22Rv1 (cell line): ENCODE measurements around the gene CCDC85B.

Source experiments
- H3K27ac ChIP-seq: fragments of 450-650 bp; 2 replicates; pipeline ENCODE4 v1.5.1; 2017
- ZFX ChIP-seq: fragments of 450-650 bp; IDR thresholded peaks from 2 replicates; pipeline ENCODE4 v1.6.1; 2017; ENCODE audit warnings: antibody characterized with exemption, borderline replicate concordance
- TF ChIP-seq, protein P1 (sequence below): fragments of 450-650 bp; IDR thresholded peaks from 2 replicates; pipeline ENCODE4 v1.5.1; 2017; ENCODE audit warnings: mild to moderate bottlenecking

CCDC85B gene

DNA sequence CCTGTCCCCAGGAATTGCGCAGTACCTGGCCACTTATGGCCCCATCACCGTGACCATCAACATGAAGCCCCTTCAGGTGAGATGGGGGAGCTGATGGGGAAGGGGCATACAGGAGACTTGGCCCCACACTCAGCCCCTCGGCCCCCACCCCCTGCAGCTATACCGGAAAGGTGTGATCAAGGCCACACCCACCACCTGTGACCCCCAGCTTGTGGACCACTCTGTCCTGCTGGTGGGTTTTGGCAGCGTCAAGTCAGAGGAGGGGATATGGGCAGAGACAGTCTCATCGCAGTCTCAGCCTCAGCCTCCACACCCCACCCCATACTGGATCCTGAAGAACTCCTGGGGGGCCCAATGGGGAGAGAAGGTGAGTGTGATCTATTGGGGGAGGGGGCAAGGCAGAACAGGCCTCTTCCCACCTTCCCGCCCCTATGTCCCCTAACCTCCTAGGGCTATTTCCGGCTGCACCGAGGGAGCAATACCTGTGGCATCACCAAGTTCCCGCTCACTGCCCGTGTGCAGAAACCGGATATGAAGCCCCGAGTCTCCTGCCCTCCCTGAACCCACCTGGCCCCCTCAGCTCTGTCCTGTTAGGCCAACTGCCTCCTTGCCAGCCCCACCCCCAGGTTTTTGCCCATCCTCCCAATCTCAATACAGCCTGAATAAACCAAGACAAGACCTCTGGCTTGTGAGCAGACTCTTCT lies 7.3 kb upstream of the CCDC85B start:
- TF ChIP-seq, protein P1, sequence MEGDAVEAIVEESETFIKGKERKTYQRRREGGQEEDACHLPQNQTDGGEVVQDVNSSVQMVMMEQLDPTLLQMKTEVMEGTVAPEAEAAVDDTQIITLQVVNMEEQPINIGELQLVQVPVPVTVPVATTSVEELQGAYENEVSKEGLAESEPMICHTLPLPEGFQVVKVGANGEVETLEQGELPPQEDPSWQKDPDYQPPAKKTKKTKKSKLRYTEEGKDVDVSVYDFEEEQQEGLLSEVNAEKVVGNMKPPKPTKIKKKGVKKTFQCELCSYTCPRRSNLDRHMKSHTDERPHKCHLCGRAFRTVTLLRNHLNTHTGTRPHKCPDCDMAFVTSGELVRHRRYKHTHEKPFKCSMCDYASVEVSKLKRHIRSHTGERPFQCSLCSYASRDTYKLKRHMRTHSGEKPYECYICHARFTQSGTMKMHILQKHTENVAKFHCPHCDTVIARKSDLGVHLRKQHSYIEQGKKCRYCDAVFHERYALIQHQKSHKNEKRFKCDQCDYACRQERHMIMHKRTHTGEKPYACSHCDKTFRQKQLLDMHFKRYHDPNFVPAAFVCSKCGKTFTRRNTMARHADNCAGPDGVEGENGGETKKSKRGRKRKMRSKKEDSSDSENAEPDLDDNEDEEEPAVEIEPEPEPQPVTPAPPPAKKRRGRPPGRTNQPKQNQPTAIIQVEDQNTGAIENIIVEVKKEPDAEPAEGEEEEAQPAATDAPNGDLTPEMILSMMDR: no peak
- TF ChIP-seq ZFX: no peak
- no peak overlapping the region for H3K27ac ChIP-seq

DNA sequence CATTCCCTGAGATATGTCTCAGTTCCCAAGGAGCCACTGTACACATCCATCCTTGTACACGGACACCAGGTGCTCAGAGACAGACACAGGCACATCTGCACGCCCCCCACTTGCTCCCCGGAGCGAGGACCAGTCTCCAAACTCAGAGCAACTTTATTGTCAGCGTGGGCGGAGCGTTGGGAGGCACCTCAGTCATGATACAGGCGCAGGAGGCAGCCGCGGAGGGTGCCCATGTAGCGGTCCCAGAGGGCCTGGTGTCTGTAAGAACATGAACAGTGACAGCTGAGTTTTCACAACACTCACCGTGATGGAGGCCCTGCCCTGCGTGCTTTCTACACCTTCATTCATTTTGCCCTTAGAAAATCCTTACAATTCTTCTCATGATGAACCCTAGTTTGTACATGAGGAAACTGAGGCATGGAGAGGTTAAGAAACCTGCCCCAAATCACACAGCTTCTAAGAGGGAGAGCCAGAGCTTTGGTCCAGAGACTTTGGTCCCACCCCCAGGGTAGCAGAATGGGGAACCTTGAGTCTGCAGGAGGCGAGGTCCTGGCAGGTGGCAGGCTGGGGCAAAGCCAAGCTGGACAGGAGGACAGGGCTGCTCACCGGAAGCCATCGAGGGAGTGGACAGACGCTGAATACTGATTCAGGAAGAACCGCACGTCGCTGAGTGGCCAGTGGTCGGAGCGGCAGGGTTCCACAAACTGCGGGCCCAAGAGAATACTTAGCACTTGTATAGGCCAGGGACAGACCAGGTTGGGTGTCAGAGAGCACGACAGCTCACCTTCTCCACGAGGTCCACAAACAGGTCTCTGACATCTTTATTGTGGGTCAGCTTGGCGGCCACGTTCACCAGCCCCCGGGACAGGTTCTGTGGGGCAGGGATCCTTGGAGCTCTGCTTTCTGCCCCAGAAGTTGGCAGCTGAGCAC lies 6.4 kb upstream of the CCDC85B start:
- no peak overlapping the region for H3K27ac ChIP-seq
- TF ChIP-seq, protein P1: no peak
- TF ChIP-seq ZFX: no peak

DNA sequence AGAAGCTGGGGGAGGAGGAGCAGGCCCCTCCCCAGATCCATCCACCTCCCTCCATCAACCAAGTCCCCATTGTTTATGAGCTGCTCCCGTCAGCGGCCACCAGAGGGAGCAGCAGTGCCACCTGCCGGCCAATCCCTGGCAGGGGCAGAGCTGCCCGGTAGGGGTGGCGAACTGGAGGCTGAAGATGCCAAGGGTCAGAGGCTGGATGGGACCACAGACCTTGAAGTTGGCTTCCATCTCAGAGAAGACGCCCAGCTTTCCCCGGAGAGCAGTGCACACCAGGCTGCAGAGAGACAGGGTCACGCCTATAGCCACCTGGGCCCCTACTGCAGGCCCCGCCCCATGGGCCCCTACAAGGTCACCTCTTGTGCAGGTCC lies 5.8 kb upstream of the CCDC85B start:
- no peak overlapping the region for H3K27ac ChIP-seq
- TF ChIP-seq, protein P1: peak; percentile 99
- TF ChIP-seq ZFX: no peak

DNA sequence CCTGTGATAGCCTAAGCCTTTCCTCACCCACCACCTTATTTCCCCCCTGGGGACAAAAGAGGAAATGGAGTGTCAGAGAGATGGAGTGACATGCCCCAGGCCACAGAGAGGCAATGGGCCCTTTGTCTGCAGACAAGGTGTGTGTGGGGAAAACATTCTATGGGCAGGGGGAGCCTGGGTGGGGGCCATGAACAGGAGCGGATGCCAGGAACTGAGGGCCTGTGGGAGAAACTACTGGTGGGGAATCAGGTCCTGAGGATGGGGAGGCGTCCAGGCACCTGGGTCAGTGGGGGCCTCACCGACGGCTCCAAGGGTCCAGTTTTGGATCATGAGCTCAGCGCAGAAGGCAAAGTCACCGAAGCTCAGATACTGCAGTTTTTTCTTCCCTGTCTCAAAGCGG lies 5.2 kb upstream of the CCDC85B start:
- TF ChIP-seq ZFX: no peak
- TF ChIP-seq, protein P1: no peak
- no peak overlapping the region for H3K27ac ChIP-seq

DNA sequence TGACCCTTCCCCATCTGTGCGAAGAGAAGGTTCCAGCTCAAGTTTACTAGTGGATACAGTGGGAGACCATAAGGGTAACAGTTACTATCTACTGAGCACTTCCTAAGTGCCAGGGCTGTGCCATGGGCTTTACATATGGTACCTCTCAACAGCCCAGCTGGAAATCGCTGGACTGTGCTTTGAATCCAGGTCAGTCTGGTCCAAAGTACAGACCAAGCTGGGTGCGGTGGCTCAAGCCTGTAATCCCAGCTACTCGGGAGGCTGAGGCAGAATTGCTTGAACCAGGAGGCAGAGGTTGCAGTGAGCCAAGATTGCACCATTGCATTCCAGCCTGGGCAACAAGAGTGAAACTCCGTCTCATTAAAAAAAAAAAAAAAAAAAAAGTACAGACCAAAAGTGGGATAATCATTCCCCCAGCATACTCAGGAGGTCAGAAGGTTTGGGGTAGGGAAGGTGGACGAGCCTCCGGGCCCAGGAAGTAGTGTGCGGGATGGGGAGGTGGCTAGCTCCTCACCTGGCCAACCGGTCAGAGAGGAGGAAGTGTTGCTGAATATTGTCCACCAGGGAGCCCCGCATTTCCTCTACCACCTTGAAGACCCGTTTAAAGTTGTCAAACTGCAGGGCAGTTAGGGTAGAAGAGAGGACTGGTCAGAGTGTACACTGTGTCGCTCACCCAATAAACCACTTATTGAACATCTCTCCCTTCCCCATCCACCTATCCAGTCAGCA lies 4.5 kb upstream of the CCDC85B start:
- peak overlapping the region; percentile 82; the same call in 1 of the 2 replicates for H3K27ac ChIP-seq

DNA sequence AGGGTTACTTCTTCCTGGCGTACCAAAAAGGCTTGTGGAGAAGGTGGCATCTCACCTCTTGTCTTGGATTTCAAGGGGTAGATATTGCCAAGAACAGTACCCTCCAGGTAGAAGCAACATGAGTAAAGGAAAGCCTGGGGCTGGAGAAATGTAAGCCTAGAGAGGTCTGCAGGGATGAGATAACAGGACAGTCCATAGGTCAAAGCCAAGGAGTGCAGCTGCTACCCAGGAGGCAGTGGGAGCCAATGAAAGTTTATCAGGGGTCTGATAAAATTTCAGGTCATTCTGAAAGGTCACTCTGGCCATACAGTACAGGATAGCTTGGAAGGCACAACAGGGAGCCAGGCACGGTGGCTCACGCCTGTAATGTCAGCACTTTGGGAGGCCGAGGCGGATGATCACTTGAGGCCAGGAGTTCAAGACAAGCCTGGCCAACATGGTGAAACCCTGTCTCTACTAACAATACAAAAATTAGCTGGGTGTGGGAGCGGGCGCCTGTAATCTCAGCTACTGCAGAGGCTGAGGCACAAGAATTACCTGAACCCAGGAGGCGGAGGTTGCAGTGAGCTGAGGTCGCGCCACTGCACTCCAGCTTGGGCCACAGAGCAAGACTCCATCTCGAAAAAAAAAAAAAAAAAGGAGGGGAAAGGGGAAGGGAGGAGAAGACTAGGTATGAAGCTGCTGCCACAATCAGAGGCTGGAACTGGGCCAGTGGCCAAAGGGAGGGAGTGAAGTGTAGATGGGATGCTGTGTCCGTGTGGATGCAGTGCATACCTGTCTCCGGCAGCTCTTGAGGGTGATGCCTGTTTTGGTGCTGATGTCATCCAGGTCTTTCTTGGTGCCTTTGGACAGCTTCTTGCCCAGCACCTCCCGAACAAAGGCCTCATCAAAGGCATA lies 3.4 kb upstream of the CCDC85B start:
- peak overlapping the region; percentile 82 for H3K27ac ChIP-seq

More for the DNA sequence above, 4.5 kb upstream of the CCDC85B start:
- TF ChIP-seq, protein P1: no peak
- TF ChIP-seq ZFX: no peak

More for the DNA sequence above, 3.4 kb upstream of the CCDC85B start:
- no peak for TF ChIP-seq ZFX
- TF ChIP-seq, protein P1: no peak
